Skeletal muscle tissue (tissue), 4 donors: ENCODE data around the gene HIPK1. TPM values are rescaled to one million over a fixed set of nuclear protein-coding genes. Genes with fewer than 3 reads are reported as not detected.

ENCODE experiments used
- H3K27ac ChIP-seq: one replicate; pipeline ENCODE4 v1.7.0; 2013; ENCODE audit warnings: mild to moderate bottlenecking, low read depth, low read length, inconsistent platforms
- H3K27me3 ChIP-seq, 3 donors: one replicate each; pipeline ENCODE4 v1.7.0; 2013; ENCODE audit warnings: low read length in 3 of 3; ENCODE audit not compliant: control insufficient read depth in 3 of 3, insufficient read depth in 3 of 3
- H3K36me3 ChIP-seq, 3 donors: one replicate each; pipeline ENCODE4 v1.7.0; 2013; ENCODE audit warnings: low read length in 3 of 3; ENCODE audit not compliant: control insufficient read depth in 3 of 3, insufficient read depth in 3 of 3
- H3K4me1 ChIP-seq, 3 donors: one replicate each; pipeline ENCODE4 v1.7.0; 2013; ENCODE audit warnings: low read length in 3 of 3, mild to moderate bottlenecking in 3 of 3; ENCODE audit not compliant: control insufficient read depth in 3 of 3, insufficient read depth in 3 of 3
- H3K4me3 ChIP-seq, 3 donors: one replicate each; pipeline ENCODE4 v1.7.0; 2013; ENCODE audit warnings: low read length in 3 of 3
- H3K9ac ChIP-seq, 3 donors: one replicate each; pipeline ENCODE4 v1.7.0; 2013; ENCODE audit warnings: low read length in 3 of 3, mild to moderate bottlenecking in 3 of 3, moderate library complexity in 2 of 3, low read depth in 1 of 3
- H3K9me3 ChIP-seq, 3 donors: one replicate each; pipeline ENCODE4 v1.7.0; 2013; ENCODE audit warnings: low read length in 3 of 3; ENCODE audit not compliant: control insufficient read depth in 3 of 3
- total RNA-seq: library from RNA; depleted of rRNA; stranded (reverse); fragments of >200 nt; gene quantifications from one replicate; pipeline ENCODE4 v1.2.3, GENCODE V29; 2014
- donor health status: Osteomylitis.

The HIPK1 gene
- total RNA-seq, 1 donor from 2014 or later: 28.2 TPM

GRCh38 chr1:114021665-114022099, 92.6 kb downstream of the HIPK1 start:
- no peak overlapping the region for H3K4me3 ChIP-seq
- H3K9ac ChIP-seq: peak overlapping the region in 2 of 3 donors; percentile 20 to 40
- H3K36me3 ChIP-seq: no peaks in the 10 kb centered on the region
- peaks cover 21 to 45% (median 27%) of the 10 kb centered on the region in 3 donors for H3K4me1 ChIP-seq
- H3K27ac ChIP-seq: peak overlapping the region; percentile 62
- H3K9me3 ChIP-seq: no peaks in the 10 kb centered on the region
- H3K27me3 ChIP-seq: no peaks in the 10 kb centered on the region

- peak overlapping the region; percentile 70 for H3K27ac ChIP-seq
Measured at GRCh38 chr1:114022877-114023276, 93.8 kb downstream of the HIPK1 start.

DNA sequence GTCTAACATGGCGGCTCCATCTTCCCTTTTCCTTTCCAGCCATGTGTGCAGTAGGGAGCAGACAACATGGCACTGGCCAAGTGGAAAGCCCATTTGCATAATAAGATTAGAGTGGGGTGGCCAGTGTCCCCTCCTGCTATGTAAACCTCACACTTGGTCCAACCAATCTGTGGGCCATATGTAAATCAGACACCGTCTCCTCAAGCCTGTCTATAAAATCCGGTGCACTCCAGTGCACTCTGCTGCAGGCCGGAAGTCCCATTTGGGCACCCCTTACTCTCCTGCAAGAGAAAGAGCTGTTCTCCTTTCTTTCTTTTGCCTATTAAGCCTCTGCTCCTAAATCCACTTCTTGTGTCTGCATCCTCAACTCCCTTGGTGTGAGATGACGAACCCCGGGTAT, 94.3 kb downstream of the HIPK1 start:
- H3K4me3 ChIP-seq: no peak overlapping the region
- peaks cover 21 to 45% (median 30%) of the 10 kb centered on the region in 3 donors for H3K4me1 ChIP-seq
- no peaks in the 10 kb centered on the region for H3K27me3 ChIP-seq
- H3K36me3 ChIP-seq: no peaks in the 10 kb centered on the region
- H3K9me3 ChIP-seq: no peaks in the 10 kb centered on the region
- H3K27ac ChIP-seq: peak overlapping the region; percentile 70
- H3K9ac ChIP-seq: no peak overlapping the region

More at GRCh38 chr1:114022877-114023276, 93.8 kb downstream of the HIPK1 start:
- H3K4me3 ChIP-seq: no peak overlapping the region
- no peaks in the 10 kb centered on the region for H3K36me3 ChIP-seq
- no peak overlapping the region for H3K9ac ChIP-seq
- H3K27me3 ChIP-seq: no peaks in the 10 kb centered on the region
- H3K4me1 ChIP-seq: peaks cover 21 to 45% (median 30%) of the 10 kb centered on the region in 3 donors
- no peaks in the 10 kb centered on the region for H3K9me3 ChIP-seq

DNA sequence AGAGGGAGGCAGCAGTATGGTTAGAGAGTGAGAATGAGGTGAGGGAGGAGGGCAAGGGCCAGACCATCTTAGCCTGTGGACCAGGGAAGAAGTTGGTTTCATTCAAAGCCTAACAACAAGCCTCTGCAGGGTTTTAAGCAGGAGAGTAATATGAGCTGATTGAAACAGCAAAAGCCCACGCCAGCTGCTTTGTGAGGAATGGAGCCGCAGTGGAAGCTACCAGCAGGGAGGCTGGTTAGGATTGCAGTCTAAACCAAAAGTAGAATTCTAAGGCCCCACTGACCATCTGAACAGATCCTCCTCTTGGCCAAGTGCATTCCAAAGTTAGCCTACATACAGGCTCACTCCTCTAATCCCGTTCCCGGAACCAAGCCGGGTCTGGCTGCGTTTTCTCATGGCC, 94.9 kb downstream of the HIPK1 start:
- peak overlapping the region; percentile 70 for H3K27ac ChIP-seq
- H3K9ac ChIP-seq: peak overlapping the region; percentile 54 to 73 (median 68)
- peak overlapping the region in 2 of 3 donors; percentile 19 to 24 for H3K4me3 ChIP-seq
- no peaks in the 10 kb centered on the region for H3K27me3 ChIP-seq
- H3K9me3 ChIP-seq: no peaks in the 10 kb centered on the region
- no peaks in the 10 kb centered on the region for H3K36me3 ChIP-seq
- peaks cover 21 to 45% (median 30%) of the 10 kb centered on the region in 3 donors for H3K4me1 ChIP-seq

- no peaks in the 10 kb centered on the region for H3K27me3 ChIP-seq
- no peaks in the 10 kb centered on the region for H3K36me3 ChIP-seq
- H3K4me3 ChIP-seq: no peak overlapping the region
- no peaks in the 10 kb centered on the region for H3K9me3 ChIP-seq
- H3K27ac ChIP-seq: peak overlapping the region; percentile 62
- H3K9ac ChIP-seq: no peak overlapping the region
- peaks cover 21 to 45% (median 30%) of the 10 kb centered on the region in 3 donors for H3K4me1 ChIP-seq
Measured at GRCh38 chr1:114025609-114026401, 96.7 kb downstream of the HIPK1 start.

GRCh38 chr1:114026797-114027196, 97.7 kb downstream of the HIPK1 start:
- Histone ChIP-seq H3K27ac (peak overlapping the region; percentile 62), H3K4me1 (peaks cover 17 to 36% (median 26%) of the 10 kb centered on the region in 3 donors), H3K9ac (peak overlapping the region in 1 of 3 donors; percentile 9), H3K4me3 (no peak overlapping the region), H3K36me3 (no peaks in the 10 kb centered on the region), H3K27me3 (no peaks in the 10 kb centered on the region), H3K9me3 (no peaks in the 10 kb centered on the region)

Other genes with a start within 250 kb of the HIPK1 start
- gene PHTF1, start 169.8 kb upstream of the HIPK1 start, total RNA-seq: 10.4 TPM
- 14.1 TPM for gene RSBN1, start 116.8 kb upstream of the HIPK1 start, total RNA-seq
- gene PTPN22, start 57.6 kb upstream of the HIPK1 start, total RNA-seq: 1.0 TPM
- under 0.01 TPM for gene BCL2L15, start 41.7 kb upstream of the HIPK1 start, total RNA-seq
- 16.7 TPM for gene AP4B1, start 24.5 kb upstream of the HIPK1 start, total RNA-seq
- gene DCLRE1B, start 24.0 kb upstream of the HIPK1 start, total RNA-seq: 3.7 TPM
- 86.1 TPM for gene OLFML3, start 50.1 kb downstream of the HIPK1 start, total RNA-seq
- under 0.01 TPM for gene SYT6, start 224.5 kb downstream of the HIPK1 start, total RNA-seq